ENCODE measurements around the gene TBCEL.

DNA sequence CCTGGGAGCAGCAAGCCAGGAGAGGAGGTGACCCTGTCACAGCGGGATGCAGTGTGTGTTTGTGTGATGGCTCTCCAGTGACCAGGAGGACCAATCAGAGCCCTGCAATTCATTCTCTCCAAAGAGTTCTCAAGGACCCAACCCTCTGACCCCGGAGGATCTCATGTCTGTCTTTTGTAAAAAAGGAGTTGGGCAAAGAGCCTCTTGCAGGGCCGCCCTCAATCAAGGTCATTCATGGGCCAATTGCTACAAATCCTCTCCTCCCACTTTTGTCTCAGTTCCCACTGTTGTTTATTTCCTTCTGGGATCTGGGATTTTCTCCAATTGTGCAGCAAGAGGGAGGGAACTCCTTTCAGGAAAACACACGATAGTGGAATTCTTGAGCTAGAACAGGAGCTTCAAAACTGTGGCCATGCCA lies 81.2 kb downstream of the TBCEL start:
- TF ChIP-seq, protein P1, sequence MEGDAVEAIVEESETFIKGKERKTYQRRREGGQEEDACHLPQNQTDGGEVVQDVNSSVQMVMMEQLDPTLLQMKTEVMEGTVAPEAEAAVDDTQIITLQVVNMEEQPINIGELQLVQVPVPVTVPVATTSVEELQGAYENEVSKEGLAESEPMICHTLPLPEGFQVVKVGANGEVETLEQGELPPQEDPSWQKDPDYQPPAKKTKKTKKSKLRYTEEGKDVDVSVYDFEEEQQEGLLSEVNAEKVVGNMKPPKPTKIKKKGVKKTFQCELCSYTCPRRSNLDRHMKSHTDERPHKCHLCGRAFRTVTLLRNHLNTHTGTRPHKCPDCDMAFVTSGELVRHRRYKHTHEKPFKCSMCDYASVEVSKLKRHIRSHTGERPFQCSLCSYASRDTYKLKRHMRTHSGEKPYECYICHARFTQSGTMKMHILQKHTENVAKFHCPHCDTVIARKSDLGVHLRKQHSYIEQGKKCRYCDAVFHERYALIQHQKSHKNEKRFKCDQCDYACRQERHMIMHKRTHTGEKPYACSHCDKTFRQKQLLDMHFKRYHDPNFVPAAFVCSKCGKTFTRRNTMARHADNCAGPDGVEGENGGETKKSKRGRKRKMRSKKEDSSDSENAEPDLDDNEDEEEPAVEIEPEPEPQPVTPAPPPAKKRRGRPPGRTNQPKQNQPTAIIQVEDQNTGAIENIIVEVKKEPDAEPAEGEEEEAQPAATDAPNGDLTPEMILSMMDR (conservative IDR thresholded peaks at IDR 0.05) = no peak
- no peak for TF ChIP-seq EZH2 (IDR thresholded peaks at IDR 0.05; ENCODE audit: low read depth)

Data from PC-9 (cell line).